Naive thymus-derived CD4-positive, alpha-beta T cell (primary cell): ENCODE results near the gene SOX4. TPM values are rescaled to one million over a fixed set of nuclear protein-coding genes. Genes with fewer than 3 reads are reported as not detected.

ENCODE experiments used
- ATAC-seq: fragments of 150-1000 bp; cut with Tn5 transposase; 2 replicates; pipeline ENCODE4 v1.10.0; 2021; ENCODE audit warnings: mild to moderate bottlenecking, moderate library complexity
- CTCF ChIA-PET: fragments of 350-600 bp; sonication (Branson Sonifier 250); formaldehyde crosslinking; loops from one replicate; lab custom pipeline; 2021; ENCODE audit warnings: antibody characterized with exemption; lab: Charles Lee
- POLR2A ChIA-PET: fragments of 350-600 bp; sonication (Branson Sonifier 250); formaldehyde crosslinking; loops from one replicate; lab custom pipeline; 2021; ENCODE audit warnings: antibody characterized with exemption, inconsistent platforms; lab: Charles Lee
- DNase-seq, 9 donors: peaks; one replicate each; pipeline versions ENCODE4 v3.0.0 to v3.0.0-alpha.2; 2020 to 2022; ENCODE audit warnings: mixed read lengths in 1 of 9
- H3K27ac ChIP-seq: one replicate; pipeline ENCODE4 v1.7.0; 2013; ENCODE audit warnings: mild to moderate bottlenecking, low read depth, low read length, moderate library complexity
- H3K27me3 ChIP-seq, 2 donors: one replicate each; pipeline ENCODE4 v1.7.0; 2013; ENCODE audit warnings: low read length in 2 of 2, mild to moderate bottlenecking in 2 of 2, moderate library complexity in 2 of 2; ENCODE audit not compliant: control insufficient read depth in 2 of 2, insufficient read depth in 2 of 2
- H3K36me3 ChIP-seq, 3 experiments: 1 replicate in 2 of 3; 2 replicates in 1 of 3; pipeline ENCODE4 v1.7.0; 2013; ENCODE audit warnings: low read length in 3 of 3, mild to moderate bottlenecking in 3 of 3, moderate library complexity in 1 of 3; ENCODE audit not compliant: insufficient read depth in 3 of 3, control insufficient read depth in 2 of 3
- H3K4me1 ChIP-seq, 2 donors: one replicate each; pipeline ENCODE4 v1.7.0; 2013; ENCODE audit warnings: low read length in 2 of 2, mild to moderate bottlenecking in 2 of 2, moderate library complexity in 1 of 2; ENCODE audit not compliant: control insufficient read depth in 2 of 2, insufficient read depth in 2 of 2
- H3K4me3 ChIP-seq: 2 replicates; pipeline ENCODE4 v1.7.0; 2013; ENCODE audit warnings: mild to moderate bottlenecking, low read length
- H3K9me3 ChIP-seq, 3 experiments: 1 replicate in 2 of 3; 2 replicates in 1 of 3; pipeline ENCODE4 v1.7.0; 2013; ENCODE audit warnings: low read length in 3 of 3; ENCODE audit not compliant: control insufficient read depth in 2 of 3
- H3K27ac Mint-ChIP-seq, 9 donors: one replicate each; pipeline ENCODE4 v1.8.0; 2020 to 2022; ENCODE audit warnings: mixed read lengths in 9 of 9, mild to moderate bottlenecking in 8 of 9, moderate library complexity in 5 of 9, inconsistent platforms in 2 of 9
- H3K27me3 Mint-ChIP-seq, 5 donors: one replicate each; pipeline ENCODE4 v1.8.0; 2021 to 2022; ENCODE audit warnings: mixed read lengths in 5 of 5, mild to moderate bottlenecking in 1 of 5
- H3K36me3 Mint-ChIP-seq, 5 donors: one replicate each; pipeline ENCODE4 v1.8.0; 2020 to 2022; ENCODE audit warnings: mixed read lengths in 5 of 5, mild to moderate bottlenecking in 3 of 5, inconsistent platforms in 1 of 5
- H3K4me1 Mint-ChIP-seq, 7 donors: one replicate each; pipeline ENCODE4 v1.8.0; 2020 to 2022; ENCODE audit warnings: mixed read lengths in 7 of 7, mild to moderate bottlenecking in 3 of 7, inconsistent platforms in 1 of 7
- H3K4me3 Mint-ChIP-seq, 10 donors: one replicate each; pipeline ENCODE4 v1.8.0; 2020 to 2022; ENCODE audit warnings: mild to moderate bottlenecking in 10 of 10, mixed read lengths in 10 of 10, moderate library complexity in 6 of 10, inconsistent platforms in 2 of 10
- H3K9me3 Mint-ChIP-seq, 11 donors: one replicate each; pipeline ENCODE4 v1.8.0; 2020 to 2022; ENCODE audit warnings: mixed read lengths in 11 of 11, mild to moderate bottlenecking in 4 of 11, inconsistent platforms in 1 of 11, moderate library complexity in 1 of 11
- intact Hi-C, 2 donors: fragments of 100-400 bp; cut with micrococcal nuclease; formaldehyde crosslinking; loops; one replicate each; pipeline ENCODE4 v1.15.1; 2023
- polyA plus RNA-seq, 2 donors: library from polyadenylated mRNA; unstranded; fragments of 300-500 nt; fragmentation: Illumina TruSeq; gene quantifications; one replicate each; pipeline ENCODE4 v1.2.3, GENCODE V29; 2021
- total RNA-seq, 6 experiments: library from RNA in 5 of 6; stranded (reverse) in 5 of 6; gene quantifications; 1 replicate in 5 of 6; 2 replicates in 1 of 6; pipeline ENCODE4 v1.2.3 and lab custom pipeline; 2021 to 2026

SOX4 gene
- total and polyA plus RNA-seq, 7 experiments from 2014 or later = 0.73 to 11.0 (median 1.4) TPM

GRCh38 chr6:21596145-21596948 lies 2.8 kb downstream of the SOX4 start:
- no peak for ATAC-seq
- peak overlapping the region; percentile 59 for H3K27ac ChIP-seq

GRCh38 chr6:21596949-21597682 lies 3.6 kb downstream of the SOX4 start:
- no peaks in the 10 kb centered on the region for H3K9me3 ChIP-seq
- peak overlapping the region; percentile 59 for H3K27ac ChIP-seq
- H3K4me1 Mint-ChIP-seq = peaks cover 12 to 35% (median 29%) of the 10 kb centered on the region in 7 donors
- H3K36me3 Mint-ChIP-seq = peaks cover 0 to 5% (median 0%) of the 10 kb centered on the region in 5 donors
- intact Hi-C loops = loop anchor here (1.0 to 5.0 kb wide), 4 partner anchors 8 to 550 kb away; no protein-coding TSS in a partner anchor
- peaks cover 49 to 66% (median 56%) of the 10 kb centered on the region in 5 donors for H3K27me3 Mint-ChIP-seq
- H3K4me3 ChIP-seq = no peak overlapping the region
- ATAC-seq (no peak), DNase-seq (peak in 5 of 9 donors; percentile 8 to 49 (median 31))
- H3K4me1 ChIP-seq = peaks cover 18 to 21% of the 10 kb centered on the region in 2 donors
- H3K27ac Mint-ChIP-seq = peak overlapping the region; percentile 54 to 95 (median 80)
- ChIA-PET POLR2A (interaction anchor here (0.7 kb wide), 1 partner anchor 604 kb away, joined by 3 read pairs; no protein-coding TSS in a partner anchor), CTCF (interaction anchor here (2.3 kb wide), 1 partner anchor 8 kb away, joined by 9 read pairs; no protein-coding TSS in a partner anchor)
- H3K27me3 ChIP-seq = peaks cover 10 to 41% of the 10 kb centered on the region in 2 donors
- H3K36me3 ChIP-seq = no peaks in the 10 kb centered on the region
- peak overlapping the region in 9 of 10 donors; percentile 85 to 92 (median 91) for H3K4me3 Mint-ChIP-seq
- peaks cover 0 to 6% (median 0%) of the 10 kb centered on the region in 11 donors for H3K9me3 Mint-ChIP-seq

More at GRCh38 chr6:21596145-21596948, 2.8 kb downstream of the SOX4 start:
- POLR2A ChIA-PET = interaction anchor here (0.7 kb wide), 2 partner anchors 82 to 603 kb away, joined by 3 read pairs; no protein-coding TSS in a partner anchor
- Mint-ChIP-seq H3K4me1 (peaks cover 12 to 35% (median 29%) of the 10 kb centered on the region in 7 donors), H3K36me3 (peaks cover 0 to 3% (median 0%) of the 10 kb centered on the region in 5 donors), H3K27ac (peak overlapping the region; percentile 54 to 95 (median 84)), H3K9me3 (peaks cover 0 to 6% (median 0%) of the 10 kb centered on the region in 11 donors), H3K4me3 (peak overlapping the region in 9 of 10 donors; percentile 85 to 92 (median 91)), H3K27me3 (peaks cover 54 to 60% (median 56%) of the 10 kb centered on the region in 5 donors)
- DNase-seq = peak in 8 of 9 donors; percentile 8 to 36 (median 30)
- Histone ChIP-seq H3K36me3 (no peaks in the 10 kb centered on the region), H3K4me1 (peaks cover 18 to 21% of the 10 kb centered on the region in 2 donors), H3K9me3 (no peaks in the 10 kb centered on the region), H3K4me3 (peak overlapping the region; percentile 54), H3K27me3 (peaks cover 10 to 41% of the 10 kb centered on the region in 2 donors)
- intact Hi-C loops = loop anchor here (5.0 kb wide), 3 partner anchors 71 to 551 kb away; no protein-coding TSS in a partner anchor
- CTCF ChIA-PET = interaction anchor here (0.6 to 2.3 kb wide), 2 partner anchors 8 to 1313 kb away, joined by 3 to 9 read pairs; no protein-coding TSS in a partner anchor

- intact Hi-C loops = loop anchor here (1.0 to 5.0 kb wide), 5 partner anchors 9 to 551 kb away; no protein-coding TSS in a partner anchor
- ATAC-seq (no peak), DNase-seq (peak in 2 of 9 donors; percentile 8 to 22)
- peak overlapping the region in 8 of 10 donors; percentile 45 to 92 (median 72) for H3K4me3 Mint-ChIP-seq
- POLR2A ChIA-PET = interaction anchor here (0.5 to 0.8 kb wide), 2 partner anchors 544 to 1140 kb away, joined by 4 to 7 read pairs; no protein-coding TSS in a partner anchor
- peaks cover 12 to 35% (median 29%) of the 10 kb centered on the region in 7 donors for H3K4me1 Mint-ChIP-seq
- Histone ChIP-seq H3K27me3 (peaks cover 10 to 41% of the 10 kb centered on the region in 2 donors), H3K4me1 (peaks cover 18 to 21% of the 10 kb centered on the region in 2 donors), H3K9me3 (no peaks in the 10 kb centered on the region), H3K36me3 (no peaks in the 10 kb centered on the region), H3K27ac (no peak overlapping the region), H3K4me3 (peak overlapping the region; percentile 19)
- peak overlapping the region in 4 of 9 donors; percentile 38 to 73 (median 57) for H3K27ac Mint-ChIP-seq
- H3K9me3 Mint-ChIP-seq = peaks cover 0 to 6% (median 0%) of the 10 kb centered on the region in 11 donors
- peaks cover 43 to 59% (median 53%) of the 10 kb centered on the region in 5 donors for H3K27me3 Mint-ChIP-seq
- peaks cover 0 to 5% (median 0%) of the 10 kb centered on the region in 5 donors for H3K36me3 Mint-ChIP-seq
- CTCF ChIA-PET = interaction anchor here (0.7 to 2.3 kb wide), 2 partner anchors 9 to 20 kb away, joined by 3 to 9 read pairs; no protein-coding TSS in a partner anchor
Measured at GRCh38 chr6:21597801-21598673, 4.5 kb downstream of the SOX4 start.

- Mint-ChIP-seq H3K36me3 (peaks cover 0 to 5% (median 0%) of the 10 kb centered on the region in 5 donors), H3K27me3 (peaks cover 43 to 59% (median 53%) of the 10 kb centered on the region in 5 donors), H3K9me3 (peaks cover 0 to 6% (median 0%) of the 10 kb centered on the region in 11 donors), H3K4me3 (peak overlapping the region in 7 of 10 donors; percentile 46 to 92 (median 75)), H3K4me1 (peaks cover 12 to 35% (median 29%) of the 10 kb centered on the region in 7 donors), H3K27ac (no peak overlapping the region)
- H3K36me3 ChIP-seq = no peaks in the 10 kb centered on the region
- no peak for DNase-seq
- H3K9me3 ChIP-seq = no peaks in the 10 kb centered on the region
- peaks cover 17 to 18% of the 10 kb centered on the region in 2 donors for H3K4me1 ChIP-seq
- intact Hi-C loops = loop anchor here (2.0 to 5.0 kb wide), 4 partner anchors 69 to 550 kb away; no protein-coding TSS in a partner anchor
- POLR2A ChIA-PET = no interaction called here
- CTCF ChIA-PET = interaction anchor here (2.3 kb wide), 1 partner anchor 10 kb away, joined by 9 read pairs; no protein-coding TSS in a partner anchor
- H3K27me3 ChIP-seq = peaks cover 10 to 41% of the 10 kb centered on the region in 2 donors
- no peak overlapping the region for H3K27ac ChIP-seq
- no peak overlapping the region for H3K4me3 ChIP-seq
- no peak for ATAC-seq
Measured at GRCh38 chr6:21598674-21599023, 5.1 kb downstream of the SOX4 start.

- DNase-seq (no peak), ATAC-seq (no peak)
- peaks cover 12 to 35% (median 29%) of the 10 kb centered on the region in 7 donors for H3K4me1 Mint-ChIP-seq
- Histone ChIP-seq H3K4me3 (no peak overlapping the region), H3K27me3 (peaks cover 10 to 41% of the 10 kb centered on the region in 2 donors), H3K36me3 (no peaks in the 10 kb centered on the region), H3K9me3 (no peaks in the 10 kb centered on the region), H3K27ac (no peak overlapping the region), H3K4me1 (peaks cover 12 to 18% of the 10 kb centered on the region in 2 donors)
- CTCF ChIA-PET = no interaction called here
- H3K27ac Mint-ChIP-seq = no peak overlapping the region
- H3K36me3 Mint-ChIP-seq = peaks cover 0 to 5% (median 0%) of the 10 kb centered on the region in 5 donors
- peak overlapping the region in 4 of 10 donors; percentile 56 to 92 (median 80) for H3K4me3 Mint-ChIP-seq
- POLR2A ChIA-PET = no interaction called here
- peaks cover 0 to 6% (median 0%) of the 10 kb centered on the region in 11 donors for H3K9me3 Mint-ChIP-seq
- intact Hi-C loops = loop anchor here (2.0 to 5.0 kb wide), 4 partner anchors 68 to 550 kb away; no protein-coding TSS in a partner anchor
- H3K27me3 Mint-ChIP-seq = peaks cover 43 to 59% (median 54%) of the 10 kb centered on the region in 5 donors
Measured at GRCh38 chr6:21599051-21599696, 5.6 kb downstream of the SOX4 start.
